ENCODE measurements around the gene DYNC1I2. TPM values are rescaled to one million over a fixed set of nuclear protein-coding genes. Genes with fewer than 3 reads are reported as not detected.

The DYNC1I2 gene
- polyA plus RNA-seq, 1 of the 3 experiments (the other 2 are of a cell fraction), result 99.7 TPM

- H3K4me1 ChIP-seq (ENCODE audit: control insufficient read depth in 1 of 2, insufficient read depth in 2 of 2, low read depth in 1 of 2, low read length in 1 of 2), result no peaks in the 10 kb centered on the region
- DNase-seq, result no peak
- TF ChIP-seq MXI1 (IDR thresholded peaks at IDR 0.05; ENCODE audit: low read depth, low read length), result no peak
- TF ChIP-seq CHD2 (IDR thresholded peaks at IDR 0.05; ENCODE audit: low read length, partially characterized antibody), result no peak
- TF ChIP-seq YY1 (IDR thresholded peaks at IDR 0.05; ENCODE audit: low read depth), result no peak
- TF ChIP-seq RXRA (IDR thresholded peaks at IDR 0.05; ENCODE audit: borderline replicate concordance, low read depth), result no peak
- TF ChIP-seq FOXJ3 (CRISPR knock-in tag; IDR thresholded peaks at IDR 0.05), result no peak
- TF ChIP-seq EP300 (IDR thresholded peaks at IDR 0.05; ENCODE audit: borderline replicate concordance in 1 of 2, low read depth in 1 of 2, low read length in 1 of 2), result no peak
- TF ChIP-seq RAD21 (IDR thresholded peaks at IDR 0.05; ENCODE audit: low read length), result no peak
- no peak for TF ChIP-seq NFIC (IDR thresholded peaks at IDR 0.05; ENCODE audit: borderline replicate concordance)
- no peak for TF ChIP-seq IRF3 (IDR thresholded peaks at IDR 0.05; ENCODE audit: low read depth, low read length)
- TF ChIP-seq RFX5 (IDR thresholded peaks at IDR 0.05; ENCODE audit: low read length), result no peak
- no peak for TF ChIP-seq USF2 (IDR thresholded peaks at IDR 0.05; ENCODE audit: borderline replicate concordance, low read depth, low read length)
- TF ChIP-seq MEF2A (IDR thresholded peaks at IDR 0.05; ENCODE audit: borderline replicate concordance, low read depth), result no peak
- TF ChIP-seq SIN3A (IDR thresholded peaks at IDR 0.05; ENCODE audit: borderline replicate concordance, low read depth, low read length), result no peak
- TF ChIP-seq, protein P1, sequence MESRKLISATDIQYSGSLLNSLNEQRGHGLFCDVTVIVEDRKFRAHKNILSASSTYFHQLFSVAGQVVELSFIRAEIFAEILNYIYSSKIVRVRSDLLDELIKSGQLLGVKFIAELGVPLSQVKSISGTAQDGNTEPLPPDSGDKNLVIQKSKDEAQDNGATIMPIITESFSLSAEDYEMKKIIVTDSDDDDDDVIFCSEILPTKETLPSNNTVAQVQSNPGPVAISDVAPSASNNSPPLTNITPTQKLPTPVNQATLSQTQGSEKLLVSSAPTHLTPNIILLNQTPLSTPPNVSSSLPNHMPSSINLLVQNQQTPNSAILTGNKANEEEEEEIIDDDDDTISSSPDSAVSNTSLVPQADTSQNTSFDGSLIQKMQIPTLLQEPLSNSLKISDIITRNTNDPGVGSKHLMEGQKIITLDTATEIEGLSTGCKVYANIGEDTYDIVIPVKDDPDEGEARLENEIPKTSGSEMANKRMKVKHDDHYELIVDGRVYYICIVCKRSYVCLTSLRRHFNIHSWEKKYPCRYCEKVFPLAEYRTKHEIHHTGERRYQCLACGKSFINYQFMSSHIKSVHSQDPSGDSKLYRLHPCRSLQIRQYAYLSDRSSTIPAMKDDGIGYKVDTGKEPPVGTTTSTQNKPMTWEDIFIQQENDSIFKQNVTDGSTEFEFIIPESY (IDR thresholded peaks at IDR 0.05; ENCODE audit: borderline replicate concordance, low read depth), result no peak
- TF ChIP-seq MAX (IDR thresholded peaks at IDR 0.05; ENCODE audit: low read depth), result no peak
- no peak for TF ChIP-seq POLR2AphosphoS5 (IDR thresholded peaks at IDR 0.05; ENCODE audit: low read depth, low read length)
- no peak for TF ChIP-seq TCF12 (IDR thresholded peaks at IDR 0.05)
- no peak for TF ChIP-seq ELF1 (IDR thresholded peaks at IDR 0.05)
- no peaks in the 10 kb centered on the region for H3K79me2 ChIP-seq (ENCODE audit: insufficient read depth)
- H3K9me2 ChIP-seq, result no peaks in the 10 kb centered on the region
- H3K9me3 ChIP-seq, result no peaks in the 10 kb centered on the region
- H4K20me1 ChIP-seq (ENCODE audit: insufficient read depth), result no peaks in the 10 kb centered on the region
- ChIA-PET CTCF (interaction anchor here (1.0 kb wide), 1 partner anchor 54 kb away, joined by 5 read pairs; no protein-coding TSS in a partner anchor), POLR2A (no interaction called here)
- no peaks in the 10 kb centered on the region for H3K36me3 ChIP-seq (replicated peaks in 1 of 2; ENCODE audit: control insufficient read depth in 1 of 2, insufficient read depth in 2 of 2, low read length in 1 of 2)
- H3K9ac ChIP-seq, result no peak overlapping the region
- H3K27me3 ChIP-seq (ENCODE audit: insufficient read depth), result peaks cover 9% of the 10 kb centered on the region; the same call in 1 of the 2 replicates
- H3K4me2 ChIP-seq, result no peak overlapping the region
- H3F3A ChIP-seq (replicated peaks; ENCODE audit: insufficient read depth), result no peaks in the 10 kb centered on the region
- H2AFZ ChIP-seq (ENCODE audit: low read depth), result no peak overlapping the region
- H3K27ac ChIP-seq (ENCODE audit: low read depth in 2 of 2, low read length in 1 of 2), result no peak overlapping the region
- H3K4me3 ChIP-seq (ENCODE audit: low read depth in 2 of 2, low read length in 1 of 2), result no peak overlapping the region
Measured at GRCh38 chr2:171652416-171652785, 34.9 kb upstream of the DYNC1I2 start.

Data from SK-N-SH (cell line).